HG03139 (cell line): ENCODE results near the gene ARRDC1.

Experiments
- ATAC-seq: cut with Tn5 transposase; IDR thresholded peaks from one replicate; pipeline ENCODE4 v1.9.1; 2021; ENCODE audit not compliant: unreplicated experiment

The ARRDC1 gene

DNA sequence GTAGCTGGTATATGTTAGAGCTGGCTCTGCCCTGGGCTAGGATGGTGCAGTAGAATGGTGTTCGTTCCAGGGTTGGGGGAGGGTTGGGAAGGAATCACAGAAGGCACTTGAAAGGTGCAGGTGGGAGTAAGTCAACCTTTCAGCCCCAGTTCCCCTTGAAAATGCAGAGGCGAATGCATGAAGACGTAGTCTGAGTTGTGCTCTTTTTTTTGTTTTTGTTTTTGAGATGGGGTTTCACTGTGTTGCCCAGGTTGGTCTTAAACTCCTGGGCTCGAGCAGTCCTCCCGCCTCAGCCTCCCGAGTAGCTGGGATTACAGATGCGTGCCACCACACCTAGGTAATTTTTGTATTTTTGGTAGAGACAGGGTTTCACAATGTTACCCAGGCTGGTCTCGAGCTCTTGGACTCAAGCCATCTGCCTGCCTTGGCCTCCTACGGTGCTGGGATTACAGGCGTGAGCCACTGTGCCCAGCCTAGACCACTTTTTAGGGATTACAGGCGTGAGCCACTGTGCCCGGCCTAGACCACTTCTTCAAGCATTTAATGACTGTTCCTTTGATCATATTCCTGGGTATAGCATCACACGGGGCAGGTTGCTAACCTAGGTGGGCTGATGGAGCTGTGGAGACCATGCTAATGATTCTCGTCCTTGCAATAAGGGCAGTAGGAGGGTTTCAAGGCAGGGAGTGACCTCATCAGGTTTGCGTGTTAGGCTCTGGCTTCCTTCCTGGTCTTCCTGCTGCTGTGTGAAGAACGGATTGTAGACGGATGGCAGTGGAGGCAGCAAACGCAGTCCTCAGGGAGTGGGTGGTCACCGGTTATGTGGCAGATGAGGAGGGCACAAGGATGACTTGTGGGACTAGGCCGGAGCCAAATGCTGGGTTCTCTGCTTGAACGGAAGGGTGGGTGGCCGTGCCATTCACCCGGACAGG lies 27.0 kb downstream of the ARRDC1 start:
- no peak for ATAC-seq

- no peak for ATAC-seq
Measured at GRCh38 chr9:137634016-137634415, 28.5 kb downstream of the ARRDC1 start.

- no peak for ATAC-seq
Measured at GRCh38 chr9:137638680-137639079, 33.2 kb downstream of the ARRDC1 start.

- ATAC-seq, result no peak
Measured at GRCh38 chr9:137639303-137640051, 34.0 kb downstream of the ARRDC1 start.

DNA sequence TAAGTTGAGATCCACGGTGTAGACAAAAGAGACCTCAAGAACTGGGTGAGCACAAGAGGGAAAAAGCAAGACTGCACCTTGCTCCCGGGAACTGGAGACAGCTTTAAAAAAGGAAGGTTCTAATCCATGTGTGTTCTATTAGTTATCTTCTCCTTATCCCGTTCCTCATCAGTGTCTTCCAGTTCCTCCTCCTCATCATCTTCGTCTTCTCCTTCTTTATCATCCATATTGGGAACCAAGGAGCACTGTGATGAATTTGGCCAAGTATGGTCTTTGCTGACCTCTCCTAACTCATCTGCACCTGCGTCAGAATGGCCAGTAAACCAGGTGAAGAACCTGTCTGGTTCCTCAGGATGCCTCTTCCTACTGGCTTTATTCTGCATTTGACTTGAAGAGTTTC lies 35.4 kb downstream of the ARRDC1 start:
- no peak for ATAC-seq

DNA sequence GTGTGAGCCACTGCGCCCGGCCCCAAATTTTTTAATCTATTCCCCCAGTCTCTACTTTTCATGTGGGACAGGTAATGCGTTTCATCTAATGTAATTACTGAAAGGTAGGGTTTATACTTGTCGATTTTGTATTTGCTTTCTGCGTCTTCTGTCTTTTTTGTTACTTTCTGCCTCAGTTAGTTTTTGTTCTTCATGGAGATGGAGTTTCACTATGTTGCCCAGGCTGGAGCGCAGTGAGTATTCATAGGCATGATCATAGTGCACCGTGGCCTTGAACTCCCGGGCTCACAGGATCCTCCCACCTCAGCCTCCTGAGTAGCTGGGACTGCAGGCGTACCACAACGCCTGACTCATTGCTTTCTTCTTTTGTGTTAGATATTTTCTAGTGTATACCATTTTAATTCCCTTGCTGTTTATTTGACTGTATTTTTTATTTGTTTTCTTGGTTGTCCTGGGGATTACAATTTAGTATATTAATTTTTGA lies 36.7 kb downstream of the ARRDC1 start:
- no peak for ATAC-seq

DNA sequence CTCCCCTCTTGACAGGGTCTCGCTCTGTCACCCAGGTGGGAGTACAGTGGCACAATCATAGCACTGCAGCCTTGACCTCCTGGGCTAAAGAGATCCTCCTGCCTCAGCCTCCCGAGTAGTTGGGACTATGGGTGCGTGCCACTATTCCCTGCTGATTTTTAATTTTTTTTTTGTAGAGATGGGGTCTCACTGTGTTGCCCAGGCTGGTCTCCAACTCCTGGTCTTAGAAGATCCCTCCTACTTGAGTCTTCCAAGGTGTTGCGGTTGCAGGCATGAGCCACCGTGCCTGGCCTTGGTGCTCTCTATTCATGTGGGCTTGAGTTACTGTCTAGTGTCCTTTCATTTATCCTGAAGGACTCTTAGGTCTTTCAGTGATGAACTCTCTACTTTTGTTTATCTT lies 37.4 kb downstream of the ARRDC1 start:
- ATAC-seq, result no peak

- no peak for ATAC-seq
Measured at GRCh38 chr9:137643921-137644320, 38.4 kb downstream of the ARRDC1 start.

- no peak for ATAC-seq
Measured at GRCh38 chr9:137645211-137645610, 39.7 kb downstream of the ARRDC1 start.

DNA sequence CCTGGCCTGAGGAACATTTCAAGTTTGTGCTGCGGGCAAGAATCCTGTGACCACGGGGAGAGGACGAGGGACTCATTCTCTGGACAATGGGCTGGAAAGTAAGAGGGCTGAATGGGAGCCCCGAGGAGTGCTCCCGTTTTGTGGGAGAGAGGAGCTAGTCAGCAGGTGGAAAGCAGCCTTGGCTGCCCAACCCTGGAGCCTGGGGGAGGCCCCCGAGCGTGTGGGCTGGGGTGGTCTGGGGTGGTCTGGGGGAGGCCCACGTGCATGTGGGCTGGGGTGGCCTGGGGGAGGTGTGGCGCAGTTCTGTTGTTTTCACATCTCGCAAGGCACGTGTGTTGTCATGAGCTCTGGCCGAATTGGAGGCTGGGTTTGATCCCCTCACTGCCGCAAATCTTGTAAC lies 40.9 kb downstream of the ARRDC1 start:
- ATAC-seq, result no peak

DNA sequence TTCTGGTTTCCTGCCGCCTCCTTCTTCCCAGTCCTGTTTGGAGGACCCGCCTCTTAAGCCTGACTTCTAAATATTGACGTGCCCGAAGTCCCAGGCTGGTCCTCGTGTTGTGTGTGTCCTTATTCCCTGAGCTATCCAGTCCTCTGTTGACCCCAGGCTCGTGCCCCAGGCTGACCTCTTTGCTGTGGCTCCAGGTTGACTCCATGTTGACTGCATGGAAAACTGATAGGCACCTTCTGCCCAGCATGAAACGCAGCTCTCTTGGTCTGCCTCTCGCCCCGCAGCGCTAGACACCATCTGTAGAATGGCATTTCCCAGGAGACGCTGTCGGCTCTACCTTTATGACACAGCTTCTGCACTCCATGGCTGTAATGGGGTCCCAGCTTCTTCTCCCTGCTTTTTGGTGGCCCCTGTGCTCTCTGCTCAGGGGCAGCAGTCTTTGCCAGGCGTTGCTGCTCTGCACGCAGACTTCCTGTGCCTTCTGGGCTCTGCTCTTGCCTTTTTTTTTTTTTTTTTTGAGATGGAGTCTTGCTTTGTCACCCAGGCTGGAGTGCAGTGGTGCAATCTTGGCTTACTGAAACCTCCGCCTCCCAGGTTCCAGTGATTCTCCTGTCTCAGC lies 41.7 kb downstream of the ARRDC1 start:
- no peak for ATAC-seq

GRCh38 chr9:137648396-137648795 lies 42.9 kb downstream of the ARRDC1 start:
- ATAC-seq, result no peak

GRCh38 chr9:137649553-137649952 lies 44.1 kb downstream of the ARRDC1 start:
- no peak for ATAC-seq

- no peak for ATAC-seq
Measured at GRCh38 chr9:137650259-137650658, 44.8 kb downstream of the ARRDC1 start.

- ATAC-seq, result no peak
Measured at GRCh38 chr9:137650779-137651178, 45.3 kb downstream of the ARRDC1 start.

DNA sequence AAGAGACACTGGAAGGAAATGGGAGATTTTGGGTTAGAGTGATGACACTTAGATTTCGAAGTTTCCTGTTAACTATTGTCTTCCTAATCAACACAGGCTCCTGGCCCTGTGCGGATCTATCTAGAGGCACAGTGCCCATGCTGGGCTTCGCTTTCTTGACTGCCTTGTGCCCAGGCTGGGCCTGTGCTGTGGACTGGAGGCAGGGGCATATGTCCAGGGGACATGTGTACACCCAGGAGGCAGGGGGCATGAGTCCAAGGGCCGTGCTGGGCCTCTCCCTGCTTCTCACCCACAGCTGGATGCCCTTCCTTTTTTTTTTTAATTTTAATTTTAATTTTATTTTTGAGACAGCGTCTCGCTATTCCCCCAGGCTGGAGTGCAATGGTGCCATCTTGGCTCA lies 50.9 kb downstream of the ARRDC1 start:
- ATAC-seq, result no peak

DNA sequence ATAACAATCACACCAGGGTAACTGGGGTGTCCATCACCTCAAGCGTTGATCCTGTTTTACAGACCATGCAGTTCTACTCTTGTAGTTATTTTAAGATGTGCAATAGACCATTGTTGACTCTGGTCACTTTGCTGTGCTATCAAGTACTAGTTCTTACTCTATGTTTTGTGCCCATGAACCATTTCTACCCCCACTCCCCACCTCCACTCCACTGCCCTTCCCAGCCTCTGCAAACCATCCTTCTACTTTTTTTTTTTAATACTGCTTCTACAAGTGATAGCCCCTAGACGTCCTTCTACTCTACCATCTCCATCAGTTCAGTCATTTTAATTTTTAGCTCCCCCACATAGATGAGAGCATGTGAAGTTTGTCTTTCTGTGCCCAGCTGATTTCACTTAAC lies 52.1 kb downstream of the ARRDC1 start:
- ATAC-seq, result no peak

DNA sequence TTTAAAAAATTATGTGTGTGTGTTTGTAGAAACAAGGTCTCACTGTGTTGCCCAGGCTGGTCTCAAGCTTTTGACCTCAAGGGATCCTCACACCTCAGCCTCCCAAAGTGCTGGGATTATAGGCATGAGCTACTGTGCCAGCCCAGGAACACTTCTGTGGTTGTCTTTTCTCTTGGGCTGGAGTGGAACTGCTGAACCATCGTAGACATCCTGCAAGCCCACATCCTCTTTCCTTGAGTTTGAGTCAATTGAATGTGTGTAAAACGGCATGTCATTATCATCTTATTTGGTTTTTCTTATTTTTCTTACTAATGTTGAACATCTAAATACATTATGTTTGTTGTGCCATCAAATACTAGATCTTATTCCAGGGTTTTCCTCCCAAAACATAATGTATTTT lies 53.3 kb downstream of the ARRDC1 start:
- ATAC-seq, result no peak

DNA sequence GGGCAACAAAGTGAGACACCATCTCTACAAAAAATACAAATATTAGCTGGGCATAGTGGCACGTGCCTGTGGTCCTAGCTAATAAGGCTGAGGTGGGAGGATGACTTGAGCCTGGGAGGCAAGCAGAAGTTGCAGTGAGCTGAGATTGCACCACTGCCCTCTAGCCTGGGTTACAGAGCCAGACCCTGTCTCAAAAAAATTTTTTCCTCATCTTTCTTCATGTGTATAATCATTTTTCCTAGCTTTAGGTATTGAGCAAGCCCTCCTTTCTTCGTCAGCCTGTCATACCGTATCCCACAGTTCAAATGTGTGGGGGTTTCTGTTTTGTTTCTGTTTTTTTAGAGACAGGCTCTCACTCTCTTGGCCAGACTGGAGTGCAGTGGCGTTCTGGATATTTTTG lies 54.7 kb downstream of the ARRDC1 start:
- no peak for ATAC-seq

DNA sequence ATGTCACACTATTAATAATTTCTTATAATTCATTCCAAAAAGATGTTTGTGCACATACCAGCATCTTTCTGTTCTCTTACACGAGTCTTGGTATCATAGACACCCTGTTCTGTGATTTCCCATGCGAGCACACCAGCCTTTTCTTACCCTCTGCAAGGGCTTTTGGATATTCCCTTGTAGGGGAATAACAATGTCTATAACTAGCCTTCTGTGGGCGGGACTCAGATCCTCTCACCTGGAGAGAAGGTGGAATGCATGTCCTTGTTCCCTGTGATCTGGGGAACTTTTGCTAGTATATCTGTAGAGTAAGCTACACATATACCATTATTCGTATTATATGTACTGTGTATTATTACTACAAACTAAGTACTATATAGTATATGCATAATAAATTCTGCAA lies 58.1 kb downstream of the ARRDC1 start:
- ATAC-seq, result no peak

DNA sequence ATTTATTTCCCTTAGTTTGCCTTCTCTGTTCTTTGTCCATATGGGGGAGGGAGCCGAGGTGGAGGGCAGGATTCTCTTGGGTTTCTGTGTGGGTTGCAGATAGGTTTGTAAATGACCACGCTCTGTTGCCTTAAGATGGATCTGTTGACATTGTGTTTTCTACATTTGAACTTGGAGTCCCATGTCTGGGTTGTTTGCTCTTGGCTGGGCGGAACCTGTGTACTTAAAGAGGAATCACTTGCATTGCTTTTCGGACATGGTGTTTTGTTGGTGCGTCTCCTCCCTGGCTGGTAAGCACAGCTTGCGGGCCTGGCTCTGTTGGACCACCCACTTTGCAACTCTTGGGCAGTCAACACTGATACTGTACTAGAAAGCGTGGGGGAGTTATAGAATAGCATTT lies 59.2 kb downstream of the ARRDC1 start:
- no peak for ATAC-seq
